GM18526 (cell line): Measurements from ENCODE around the gene WNT10A.

Source experiments
- POLR2A ChIP-seq: IDR thresholded peaks from 3 replicates; pipeline ENCODE4 v1.6.1; 2011; ENCODE audit not compliant: insufficient read length; ENCODE audit errors: extremely low read depth

Gene WNT10A

GRCh38 chr2:218867900-218868299 is 12.8 kb upstream of the WNT10A start:
- no peak for TF ChIP-seq POLR2A

GRCh38 chr2:218869064-218869463 is 11.6 kb upstream of the WNT10A start:
- no peak for TF ChIP-seq POLR2A

GRCh38 chr2:218870984-218871344 is 9.7 kb upstream of the WNT10A start:
- TF ChIP-seq POLR2A: peak; percentile 41

GRCh38 chr2:218871345-218872302 is 9.0 kb upstream of the WNT10A start:
- TF ChIP-seq POLR2A: peak; percentile 24

GRCh38 chr2:218872645-218873358 is 7.8 kb upstream of the WNT10A start:
- TF ChIP-seq POLR2A: no peak

- TF ChIP-seq POLR2A: no peak
These were observed 7.1 kb upstream of the WNT10A start for GRCh38 chr2:218873359-218874194.

GRCh38 chr2:218875692-218876246 is 4.9 kb upstream of the WNT10A start:
- no peak for TF ChIP-seq POLR2A

GRCh38 chr2:218876562-218877219 is 4.0 kb upstream of the WNT10A start:
- no peak for TF ChIP-seq POLR2A

- no peak for TF ChIP-seq POLR2A
These were observed 3.3 kb upstream of the WNT10A start for GRCh38 chr2:218877331-218877730.

- TF ChIP-seq POLR2A: no peak
These were observed 2.8 kb upstream of the WNT10A start for GRCh38 chr2:218877891-218878290.

GRCh38 chr2:218878486-218878885 is 2.2 kb upstream of the WNT10A start:
- TF ChIP-seq POLR2A: no peak

- TF ChIP-seq POLR2A: no peak
These were observed 1.5 kb upstream of the WNT10A start for GRCh38 chr2:218878926-218879761.

GRCh38 chr2:218879776-218880101 is 913 bp upstream of the WNT10A start:
- TF ChIP-seq POLR2A: peak; percentile 6
